Measurements from ENCODE around the gene GCSH.

DNA sequence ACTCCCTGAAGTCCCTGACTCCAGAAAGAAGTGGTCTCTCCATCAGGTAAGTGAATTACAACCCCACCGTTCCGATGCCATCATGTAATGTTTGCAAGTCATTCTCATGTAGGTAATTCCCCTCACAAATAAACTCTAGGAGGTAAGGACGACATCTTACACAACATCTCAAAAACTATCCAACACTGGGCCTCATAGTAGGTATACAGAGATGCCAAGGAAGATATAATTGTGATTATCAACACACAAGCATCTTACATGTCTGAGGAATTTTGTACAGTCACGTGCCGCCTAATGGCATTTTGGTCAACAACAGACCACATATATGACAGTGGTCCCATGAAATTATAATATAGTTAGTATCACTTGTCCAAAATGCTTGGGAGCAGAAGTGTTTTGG, 7.4 kb downstream of the GCSH start:
- TF ChIP-seq EP300 (IDR thresholded peaks at IDR 0.05; ENCODE audit: borderline replicate concordance in 1 of 2, low read depth in 1 of 2, low read length in 1 of 2) = no peak
- TF ChIP-seq SIN3A (IDR thresholded peaks at IDR 0.05; ENCODE audit: borderline replicate concordance, low read depth, low read length) = no peak
- TF ChIP-seq, protein P1, sequence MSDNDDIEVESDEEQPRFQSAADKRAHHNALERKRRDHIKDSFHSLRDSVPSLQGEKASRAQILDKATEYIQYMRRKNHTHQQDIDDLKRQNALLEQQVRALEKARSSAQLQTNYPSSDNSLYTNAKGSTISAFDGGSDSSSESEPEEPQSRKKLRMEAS (IDR thresholded peaks at IDR 0.05; ENCODE audit: low read depth) = no peak
- TF ChIP-seq, protein P2, sequence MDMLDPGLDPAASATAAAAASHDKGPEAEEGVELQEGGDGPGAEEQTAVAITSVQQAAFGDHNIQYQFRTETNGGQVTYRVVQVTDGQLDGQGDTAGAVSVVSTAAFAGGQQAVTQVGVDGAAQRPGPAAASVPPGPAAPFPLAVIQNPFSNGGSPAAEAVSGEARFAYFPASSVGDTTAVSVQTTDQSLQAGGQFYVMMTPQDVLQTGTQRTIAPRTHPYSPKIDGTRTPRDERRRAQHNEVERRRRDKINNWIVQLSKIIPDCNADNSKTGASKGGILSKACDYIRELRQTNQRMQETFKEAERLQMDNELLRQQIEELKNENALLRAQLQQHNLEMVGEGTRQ (IDR thresholded peaks at IDR 0.05; ENCODE audit: borderline replicate concordance, low read depth, low read length) = no peak
- no peak for TF ChIP-seq SMC3 (IDR thresholded peaks at IDR 0.05; ENCODE audit: low read depth, low read length)
- TF ChIP-seq YY1 (IDR thresholded peaks at IDR 0.05; ENCODE audit: low read depth) = no peak
- TF ChIP-seq, protein P3, sequence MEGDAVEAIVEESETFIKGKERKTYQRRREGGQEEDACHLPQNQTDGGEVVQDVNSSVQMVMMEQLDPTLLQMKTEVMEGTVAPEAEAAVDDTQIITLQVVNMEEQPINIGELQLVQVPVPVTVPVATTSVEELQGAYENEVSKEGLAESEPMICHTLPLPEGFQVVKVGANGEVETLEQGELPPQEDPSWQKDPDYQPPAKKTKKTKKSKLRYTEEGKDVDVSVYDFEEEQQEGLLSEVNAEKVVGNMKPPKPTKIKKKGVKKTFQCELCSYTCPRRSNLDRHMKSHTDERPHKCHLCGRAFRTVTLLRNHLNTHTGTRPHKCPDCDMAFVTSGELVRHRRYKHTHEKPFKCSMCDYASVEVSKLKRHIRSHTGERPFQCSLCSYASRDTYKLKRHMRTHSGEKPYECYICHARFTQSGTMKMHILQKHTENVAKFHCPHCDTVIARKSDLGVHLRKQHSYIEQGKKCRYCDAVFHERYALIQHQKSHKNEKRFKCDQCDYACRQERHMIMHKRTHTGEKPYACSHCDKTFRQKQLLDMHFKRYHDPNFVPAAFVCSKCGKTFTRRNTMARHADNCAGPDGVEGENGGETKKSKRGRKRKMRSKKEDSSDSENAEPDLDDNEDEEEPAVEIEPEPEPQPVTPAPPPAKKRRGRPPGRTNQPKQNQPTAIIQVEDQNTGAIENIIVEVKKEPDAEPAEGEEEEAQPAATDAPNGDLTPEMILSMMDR (IDR thresholded peaks at IDR 0.05) = no peak
- TF ChIP-seq NRF1 (IDR thresholded peaks at IDR 0.05; ENCODE audit: low read depth, low read length) = no peak
- TF ChIP-seq, protein P4, sequence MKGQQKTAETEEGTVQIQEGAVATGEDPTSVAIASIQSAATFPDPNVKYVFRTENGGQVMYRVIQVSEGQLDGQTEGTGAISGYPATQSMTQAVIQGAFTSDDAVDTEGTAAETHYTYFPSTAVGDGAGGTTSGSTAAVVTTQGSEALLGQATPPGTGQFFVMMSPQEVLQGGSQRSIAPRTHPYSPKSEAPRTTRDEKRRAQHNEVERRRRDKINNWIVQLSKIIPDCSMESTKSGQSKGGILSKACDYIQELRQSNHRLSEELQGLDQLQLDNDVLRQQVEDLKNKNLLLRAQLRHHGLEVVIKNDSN (IDR thresholded peaks at IDR 0.05; ENCODE audit: borderline replicate concordance, low read depth) = no peak

All from SK-N-SH (cell line).